ENCODE results near the gene MRPL49. TPM values are rescaled to one million over a fixed set of nuclear protein-coding genes. Genes with fewer than 3 reads are reported as not detected.
"Not testable (repeated sequence)": the region's sequence is repeated elsewhere in the genome, so short reads cannot be mapped to it uniquely, and the experiment has no call there.

The MRPL49 gene
- total RNA-seq, 1 donor from 2014 or later, result 53.7 TPM

DNA sequence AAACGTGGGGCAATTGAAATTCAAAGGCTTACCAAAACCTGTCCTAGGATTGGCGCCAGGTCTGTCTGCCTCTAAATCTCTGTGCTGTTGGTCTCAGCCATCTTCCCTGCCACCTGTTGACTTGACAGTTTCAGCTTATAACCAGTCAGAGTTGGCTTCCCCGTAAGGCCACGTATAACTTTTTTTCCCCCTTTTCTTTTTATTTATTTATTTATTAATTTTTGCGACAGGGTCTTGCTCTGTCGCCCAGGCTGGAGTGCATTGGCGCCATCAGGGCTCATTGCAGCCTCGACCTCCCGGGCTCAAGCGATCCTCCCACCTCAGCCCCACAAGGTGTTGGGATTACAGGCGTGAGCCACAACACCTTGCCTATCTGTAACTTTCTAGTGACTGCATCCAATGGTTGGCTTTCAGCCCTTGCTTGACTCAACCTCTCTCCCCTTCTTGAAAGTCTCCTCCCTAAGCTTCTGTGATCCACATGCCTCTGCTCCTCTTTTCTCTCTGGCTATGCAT lies 13.6 kb downstream of the MRPL49 start:
- no peak for ATAC-seq
- TF ChIP-seq, protein P1, sequence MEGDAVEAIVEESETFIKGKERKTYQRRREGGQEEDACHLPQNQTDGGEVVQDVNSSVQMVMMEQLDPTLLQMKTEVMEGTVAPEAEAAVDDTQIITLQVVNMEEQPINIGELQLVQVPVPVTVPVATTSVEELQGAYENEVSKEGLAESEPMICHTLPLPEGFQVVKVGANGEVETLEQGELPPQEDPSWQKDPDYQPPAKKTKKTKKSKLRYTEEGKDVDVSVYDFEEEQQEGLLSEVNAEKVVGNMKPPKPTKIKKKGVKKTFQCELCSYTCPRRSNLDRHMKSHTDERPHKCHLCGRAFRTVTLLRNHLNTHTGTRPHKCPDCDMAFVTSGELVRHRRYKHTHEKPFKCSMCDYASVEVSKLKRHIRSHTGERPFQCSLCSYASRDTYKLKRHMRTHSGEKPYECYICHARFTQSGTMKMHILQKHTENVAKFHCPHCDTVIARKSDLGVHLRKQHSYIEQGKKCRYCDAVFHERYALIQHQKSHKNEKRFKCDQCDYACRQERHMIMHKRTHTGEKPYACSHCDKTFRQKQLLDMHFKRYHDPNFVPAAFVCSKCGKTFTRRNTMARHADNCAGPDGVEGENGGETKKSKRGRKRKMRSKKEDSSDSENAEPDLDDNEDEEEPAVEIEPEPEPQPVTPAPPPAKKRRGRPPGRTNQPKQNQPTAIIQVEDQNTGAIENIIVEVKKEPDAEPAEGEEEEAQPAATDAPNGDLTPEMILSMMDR (IDR thresholded peaks at IDR 0.05), result no peak
- H3K4me3 ChIP-seq, result peak overlapping the region; percentile 95
- no peaks in the 10 kb centered on the region for H3K9me3 ChIP-seq
- H3K4me1 ChIP-seq, result peaks cover 24% of the 10 kb centered on the region
- H3K27me3 ChIP-seq, result no peaks in the 10 kb centered on the region
- H3K36me3 ChIP-seq, result peaks cover 22% of the 10 kb centered on the region
- intact Hi-C loops (cut with DNase I), result no loop called here
- peak; percentile 43 for DNase-seq
- peak overlapping the region; percentile 100 for H3K27ac ChIP-seq

DNA sequence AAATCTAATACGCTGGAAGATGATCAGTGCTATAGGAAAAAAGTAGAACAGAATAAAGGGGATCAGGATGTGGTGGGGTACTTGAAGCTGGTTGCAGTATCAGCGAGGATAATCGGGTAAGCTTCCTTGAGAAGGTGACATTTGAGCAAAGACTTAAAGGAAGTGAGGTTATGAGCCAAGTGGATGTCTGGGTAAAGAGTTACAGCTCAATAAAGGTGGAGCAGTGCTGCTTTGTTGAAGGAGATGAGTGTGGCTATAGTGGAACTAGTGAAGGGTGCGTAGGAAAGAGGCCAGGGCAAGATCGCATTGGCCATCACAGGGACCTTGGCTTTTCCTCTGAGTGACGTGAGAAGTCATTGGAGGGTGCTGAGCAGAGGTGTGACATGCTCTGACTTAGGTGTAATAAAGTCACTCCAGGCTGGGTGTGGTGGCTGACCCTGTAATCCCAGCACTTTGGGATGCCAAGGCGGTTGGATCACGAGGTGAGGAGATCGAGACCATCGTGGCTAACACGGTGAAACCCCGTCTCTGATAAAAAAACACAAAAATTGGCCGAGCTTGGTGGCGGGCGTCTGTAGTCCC lies 14.5 kb downstream of the MRPL49 start:
- DNase-seq (no peak), ATAC-seq (no peak)
- H3K27me3 ChIP-seq, result no peaks in the 10 kb centered on the region
- H3K9me3 ChIP-seq, result no peaks in the 10 kb centered on the region
- H3K4me1 ChIP-seq, result peaks cover 24% of the 10 kb centered on the region
- H3K4me3 ChIP-seq, result no peak overlapping the region
- H3K27ac ChIP-seq, result no peak overlapping the region
- intact Hi-C loops (cut with DNase I), result no loop called here
- peaks cover 12% of the 10 kb centered on the region for H3K36me3 ChIP-seq
- TF ChIP-seq, protein P1 (IDR thresholded peaks at IDR 0.05), result no peak

- Histone ChIP-seq H3K27me3 (no peaks in the 10 kb centered on the region), H3K27ac (no peak overlapping the region), H3K4me1 (no peaks in the 10 kb centered on the region), H3K9me3 (no peaks in the 10 kb centered on the region), H3K4me3 (no peak overlapping the region), H3K36me3 (no peaks in the 10 kb centered on the region)
- intact Hi-C loops (cut with DNase I), result no loop called here
- peak; percentile 67 for DNase-seq
- ATAC-seq, result peak; percentile 32
- TF ChIP-seq, protein P1 (IDR thresholded peaks at IDR 0.05), result no peak
Observed at GRCh38 chr11:65141896-65142494, 19.9 kb downstream of the MRPL49 start.

GRCh38 chr11:65147352-65148075 lies 25.4 kb downstream of the MRPL49 start:
- DNase-seq (no peak), ATAC-seq (no peak)
- Histone ChIP-seq H3K4me3 (no peak overlapping the region), H3K36me3 (no peaks in the 10 kb centered on the region), H3K27me3 (no peaks in the 10 kb centered on the region), H3K4me1 (peaks cover 17% of the 10 kb centered on the region), H3K9me3 (no peaks in the 10 kb centered on the region), H3K27ac (no peak overlapping the region)
- intact Hi-C loops (cut with DNase I), result no loop called here
- TF ChIP-seq, protein P1 (IDR thresholded peaks at IDR 0.05), result no peak

- no peak for ATAC-seq
- no peak overlapping the region for H3K27ac ChIP-seq
Observed at GRCh38 chr11:65148657-65149056, 26.5 kb downstream of the MRPL49 start.

GRCh38 chr11:65150131-65150508 lies 28.0 kb downstream of the MRPL49 start:
- H3K9me3 ChIP-seq; DNase-seq; H3K27me3 ChIP-seq; intact Hi-C loops (cut with DNase I); H3K4me3 ChIP-seq; H3K36me3 ChIP-seq; ATAC-seq: not testable (repeated sequence)
- Histone ChIP-seq H3K27ac (peak overlapping the region; percentile 71), H3K4me1 (peaks cover 17% of the 10 kb centered on the region)

More at GRCh38 chr11:65148657-65149056, 26.5 kb downstream of the MRPL49 start:
- intact Hi-C loops (cut with DNase I), result no loop called here
- no peaks in the 10 kb centered on the region for H3K27me3 ChIP-seq
- DNase-seq, result no peak
- no peaks in the 10 kb centered on the region for H3K9me3 ChIP-seq
- H3K36me3 ChIP-seq, result no peaks in the 10 kb centered on the region
- TF ChIP-seq, protein P1 (IDR thresholded peaks at IDR 0.05), result no peak
- H3K4me1 ChIP-seq, result peaks cover 17% of the 10 kb centered on the region
- no peak overlapping the region for H3K4me3 ChIP-seq
